K562 (cell line): Measurements from ENCODE around the gene PDE6G. TPM values are rescaled to one million over a fixed set of nuclear protein-coding genes. Genes with fewer than 3 reads are reported as not detected.

Experiments used
- ATAC-seq: fragments of 200-7000 bp; cut with Tn5 transposase; 3 replicates; pipeline ENCODE4 v1.9.1; 2020; ENCODE audit warnings: moderate library complexity
- BruUV-seq: library from RNA; stranded (reverse); fragments of 400-500 nt; replicated peaks from 2 replicates; lab custom pipeline; 2021; lab: Mats Ljungman, UMichigan
- CTCF ChIA-PET: fragments of 300-600 bp; formaldehyde crosslinking; extraction: SDS; loops from one replicate; lab custom pipeline; 2021; ENCODE audit warnings: low intra/inter-chr PET ratio; lab: Yijun Ruan, JAX
- POLR2A ChIA-PET: fragments of 300-600, 350-650 bp; sonication (Branson Sonifier 250); formaldehyde crosslinking; extraction: SDS; loops from one replicate; lab custom pipeline; 2021; ENCODE audit warnings: antibody characterized with exemption, inconsistent platforms; lab: Yijun Ruan, JAX
- DNase-seq, 4 experiments: peaks; one replicate each; pipeline versions ENCODE4 v3.0.0 to v3.0.0-alpha.2; 2011 to 2018; ENCODE audit warnings: low spot score in 3 of 4, mixed read lengths in 3 of 4; ENCODE audit errors: extremely low read depth in 1 of 4
- FAIRE-seq: peaks from 2 replicates; lab custom pipeline; 2011; peaks lifted over from hg19 to GRCh38; lab: Jason Lieb, UNC
- H2AFZ ChIP-seq: 2 replicates; pipeline ENCODE4 v1.6.0; 2011; ENCODE audit warnings: low read depth, low read length, control low read depth, inconsistent platforms
- H3K27ac ChIP-seq: fragments of 200-600 bp; 3 replicates; pipeline ENCODE4 v1.8.0; 2011; ENCODE audit warnings: low read depth, mild to moderate bottlenecking, control low read depth, inconsistent platforms, low read length, moderate library complexity, mixed read lengths; ENCODE audit errors: extremely low read depth
- H3K27me3 ChIP-seq, 2 experiments: fragments of 300-600 bp in 1 of 2; 2 replicates in 1 of 2; 3 replicates in 1 of 2; pipeline versions ENCODE4 v1.6.0 to v1.8.0; 2011; ENCODE audit warnings: inconsistent platforms in 2 of 2, low read length in 2 of 2, mild to moderate bottlenecking in 1 of 2, mixed read lengths in 1 of 2, moderate library complexity in 1 of 2; ENCODE audit not compliant: control insufficient read depth in 2 of 2, insufficient read depth in 2 of 2
- H3K36me3 ChIP-seq: fragments of 300-600 bp; 3 replicates; pipeline ENCODE4 v1.8.0; 2011; ENCODE audit warnings: mild to moderate bottlenecking, low read length, inconsistent platforms; ENCODE audit not compliant: control insufficient read depth, insufficient read depth
- H3K4me1 ChIP-seq, 2 experiments: fragments of 200-600 bp in 1 of 2; replicated peaks in 1 of 2; 2 replicates in 1 of 2; 3 replicates in 1 of 2; pipeline versions ENCODE4 v1.5.1 to v1.8.0; 2011; ENCODE audit warnings: inconsistent platforms in 2 of 2, low read length in 2 of 2, mild to moderate bottlenecking in 1 of 2, mixed read lengths in 1 of 2, moderate library complexity in 1 of 2; ENCODE audit not compliant: control insufficient read depth in 2 of 2, insufficient read depth in 2 of 2
- H3K4me2 ChIP-seq: 2 replicates; pipeline ENCODE4 v1.6.1; 2011; ENCODE audit warnings: low read length, control low read depth, inconsistent platforms, mixed read lengths; ENCODE audit not compliant: insufficient read depth
- H3K4me3 ChIP-seq: fragments of 200-600 bp; sonication (generic), shearing (Covaris generic); 2 replicates; pipeline ENCODE4 v1.5.1; 2016; ENCODE audit warnings: control low read depth, inconsistent platforms
- H3K79me2 ChIP-seq: fragments of 200-600 bp; 3 replicates; pipeline ENCODE4 v1.8.0; 2011; ENCODE audit warnings: low read length, inconsistent platforms; ENCODE audit not compliant: control insufficient read depth, insufficient read depth
- H3K9ac ChIP-seq, 2 experiments: 2 replicates each; pipeline versions ENCODE4 v1.6.0 to v1.6.1; 2011; ENCODE audit warnings: low read depth in 2 of 2, low read length in 2 of 2, control low read depth in 1 of 2, inconsistent platforms in 1 of 2, mild to moderate bottlenecking in 1 of 2, mixed read lengths in 1 of 2; ENCODE audit not compliant: insufficient read depth in 1 of 2
- H3K9me1 ChIP-seq: one replicate; pipeline ENCODE4 v1.6.0; 2011; ENCODE audit warnings: inconsistent platforms, mild to moderate bottlenecking, low read length, moderate library complexity; ENCODE audit not compliant: control insufficient read depth, insufficient read depth
- H3K9me3 ChIP-seq: replicated peaks from 2 replicates; pipeline ENCODE4 v1.5.1; 2011; ENCODE audit warnings: low read depth, low read length, inconsistent platforms; ENCODE audit not compliant: control insufficient read depth, insufficient read depth
- H4K20me1 ChIP-seq: replicated peaks from 2 replicates; pipeline ENCODE4 v1.6.1; 2011; ENCODE audit warnings: low read length, inconsistent platforms, mixed read lengths; ENCODE audit not compliant: control insufficient read depth, insufficient read depth
- BRD9 ChIP-seq: fragments of 450-650 bp; IDR thresholded peaks from 2 replicates; pipeline ENCODE4 v1.6.1; 2018; ENCODE audit warnings: low read depth; ENCODE audit not compliant: partially characterized antibody
- ZNF239 ChIP-seq: fragments of 250-450 bp; sonication (Bioruptor Pico); IDR thresholded peaks from 2 replicates; pipeline ENCODE4 v1.4.0; 2020; ENCODE audit warnings: mild to moderate bottlenecking
- WGBS: fragments of 100-300 bp; shearing (Covaris generic); methylation state at CpG from one replicate; pipeline ENCODE4 v1.1.6; 2016; ENCODE audit warnings: low coverage, mixed read lengths; ENCODE audit not compliant: insufficient coverage; ENCODE audit errors: missing lambda C conversion rate; 5-methylcytosine and 5-hydroxymethylcytosine counted together
- in situ Hi-C: fragments of 300-500 bp; cut with MboI; formaldehyde crosslinking; loops from 4 replicates; pipeline ENCODE4 v1.15.0; 2018; ENCODE audit warnings: inconsistent platforms, mixed read lengths
- intact Hi-C: fragments of 100-400 bp; cut with micrococcal nuclease; formaldehyde crosslinking; loops from 2 replicates; pipeline ENCODE4 v1.14.2; 2022
- polyA plus RNA-seq, 8 experiments: library from polyadenylated mRNA; depleted of rRNA in 4 of 8; stranded (reverse) in 5 of 8; unstranded in 3 of 8; fragments of >200 nt; fragmentation: Nextera tagmentation in 2 of 8; fragmentation: Illumina TruSeq in 1 of 8; extraction: Ambion mirVana in 2 of 8; extraction: Trizol in 1 of 8; gene quantifications; 2 replicates each; pipeline versions ENCODE4 v1.2.1 to v1.2.3, GENCODE V29; 2011 to 2014; ENCODE audit warnings: inconsistent platforms in 1 of 8, missing spikeins in 1 of 8
- total RNA-seq, 7 experiments: library from RNA; depleted of rRNA in 6 of 7; stranded (reverse); fragments of >200 nt in 6 of 7; fragmentation: Illumina TruSeq in 2 of 7; extraction: Trizol in 2 of 7; gene quantifications; 2 replicates each; pipeline versions ENCODE4 v1.2.1 to v1.2.3, GENCODE V29; 2011 to 2021; ENCODE audit warnings: low replicate concordance in 1 of 7
- TF ChIP-seq, protein P1 (sequence below): sonication (generic); formaldehyde crosslinking; IDR thresholded peaks from 2 replicates; pipeline ENCODE4 v1.8.1; 2023; ENCODE audit warnings: mild to moderate bottlenecking, missing genetic modification reagents

Gene PDE6G
- total and polyA plus RNA-seq, 9 of the 15 experiments (the other 6 are each of a cell fraction or from before 2014, with no cell fraction given) = 0.14 to 0.59 TPM; not detected in 7

DNA sequence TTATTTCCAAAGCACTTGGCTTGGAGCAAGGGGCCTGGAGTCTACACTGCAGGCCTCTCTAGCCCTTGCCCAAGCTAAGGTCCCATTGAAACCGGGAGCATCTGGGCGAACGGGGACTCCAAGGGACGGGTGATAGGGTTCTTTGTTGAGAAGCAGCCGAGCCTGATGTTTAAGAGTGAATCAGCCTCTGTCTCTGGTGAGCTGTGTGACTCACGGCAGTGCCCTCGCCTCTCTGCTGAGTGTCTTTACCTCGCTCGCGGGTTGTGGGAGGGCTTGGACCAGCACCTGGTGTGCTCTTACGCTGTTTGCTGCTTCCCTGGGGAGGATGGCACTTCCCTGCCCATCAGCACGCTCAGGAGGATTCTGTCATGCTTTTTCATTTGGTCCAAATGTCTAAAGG is 28.8 kb upstream of the PDE6G start:
- intact Hi-C loops = no loop called here
- FAIRE-seq = peak; percentile 75

More for the DNA sequence above, 28.8 kb upstream of the PDE6G start:
- H3K4me3 ChIP-seq = peak overlapping the region; percentile 96
- in situ Hi-C loops = no loop called here
- H3K9me3 ChIP-seq = no peaks in the 10 kb centered on the region
- peak overlapping the region; percentile 96 for H3K4me2 ChIP-seq
- peaks cover 9% of the 10 kb centered on the region for H3K9me1 ChIP-seq
- peak overlapping the region; percentile 95; the same call in 2 of the 3 replicates for H3K27ac ChIP-seq
- peaks cover 65% of the 10 kb centered on the region; the same call in 2 of the 3 replicates for H3K36me3 ChIP-seq
- peak overlapping the region; percentile 94 to 96 for H3K9ac ChIP-seq
- H3K27me3 ChIP-seq = no peaks in the 10 kb centered on the region
- DNase-seq = peak in 1 of 4 experiments; percentile 35
- 42% methylated on average over 12 of the region's 12 CpGs for WGBS
- H4K20me1 ChIP-seq = peaks cover 16% of the 10 kb centered on the region; the same call in 1 of the 2 replicates
- H3K4me1 ChIP-seq = peaks cover 13 to 70% of the 10 kb centered on the region in 2 experiments
- H3K79me2 ChIP-seq = peaks cover 55% of the 10 kb centered on the region
- TF ChIP-seq ZNF239 (no peak), BRD9 (peak; percentile 95)
- TF ChIP-seq, protein P1, sequence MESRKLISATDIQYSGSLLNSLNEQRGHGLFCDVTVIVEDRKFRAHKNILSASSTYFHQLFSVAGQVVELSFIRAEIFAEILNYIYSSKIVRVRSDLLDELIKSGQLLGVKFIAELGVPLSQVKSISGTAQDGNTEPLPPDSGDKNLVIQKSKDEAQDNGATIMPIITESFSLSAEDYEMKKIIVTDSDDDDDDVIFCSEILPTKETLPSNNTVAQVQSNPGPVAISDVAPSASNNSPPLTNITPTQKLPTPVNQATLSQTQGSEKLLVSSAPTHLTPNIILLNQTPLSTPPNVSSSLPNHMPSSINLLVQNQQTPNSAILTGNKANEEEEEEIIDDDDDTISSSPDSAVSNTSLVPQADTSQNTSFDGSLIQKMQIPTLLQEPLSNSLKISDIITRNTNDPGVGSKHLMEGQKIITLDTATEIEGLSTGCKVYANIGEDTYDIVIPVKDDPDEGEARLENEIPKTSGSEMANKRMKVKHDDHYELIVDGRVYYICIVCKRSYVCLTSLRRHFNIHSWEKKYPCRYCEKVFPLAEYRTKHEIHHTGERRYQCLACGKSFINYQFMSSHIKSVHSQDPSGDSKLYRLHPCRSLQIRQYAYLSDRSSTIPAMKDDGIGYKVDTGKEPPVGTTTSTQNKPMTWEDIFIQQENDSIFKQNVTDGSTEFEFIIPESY (CRISPR knock-in tag) = peak; percentile 82
- no peak for ATAC-seq
- POLR2A ChIA-PET = interaction anchor here (0.5 to 3.5 kb wide), 10 partner anchors 9 to 160 kb away, joined by 3 to 39 read pairs (median 4); partner anchors contain the start of gene MRPL12
- CTCF ChIA-PET = no interaction called here
- H2AFZ ChIP-seq = no peak overlapping the region
- BruUV-seq = no TSS peak
